Neural cell (in vitro differentiated cells): ENCODE measurements around the gene CD8B2. TPM values are rescaled to one million over a fixed set of nuclear protein-coding genes. Genes with fewer than 3 reads are reported as not detected.
"Not testable (repeated sequence)": the region's sequence is repeated elsewhere in the genome, so short reads cannot be mapped to it uniquely, and the experiment has no call there.

Experiments
- H2AFZ ChIP-seq: fragments of 200-600, 300-800 bp; sonication (generic), shearing (Covaris generic); 2 replicates; pipeline ENCODE4 v1.6.0; 2014; ENCODE audit warnings: low read depth, mild to moderate bottlenecking, antibody characterized with exemption, low read length, moderate library complexity
- H3F3A ChIP-seq: fragments of 200-600 bp; shearing (Covaris generic); 2 replicates; pipeline ENCODE4 v1.6.1; 2016; ENCODE audit warnings: mild to moderate bottlenecking, moderate library complexity, mixed read lengths, antibody characterized with exemption, low read length; ENCODE audit not compliant: insufficient read depth, poor library complexity, severe bottlenecking
- H3K27ac ChIP-seq: fragments of 200-600, 300-800 bp; sonication (generic), shearing (Covaris generic); 2 replicates; pipeline ENCODE4 v1.5.1; 2014; ENCODE audit warnings: mild to moderate bottlenecking, low read length, moderate library complexity
- H3K27me3 ChIP-seq: fragments of 300-800, 200-600 bp; sonication (generic), shearing (Covaris generic); 2 replicates; pipeline ENCODE4 v1.6.0; 2014; ENCODE audit warnings: mild to moderate bottlenecking, low read depth, low read length, moderate library complexity; ENCODE audit not compliant: insufficient read depth
- H3K36me3 ChIP-seq: fragments of 300-800, 200-600 bp; sonication (generic), shearing (Covaris generic); 2 replicates; pipeline ENCODE4 v1.5.1; 2014; ENCODE audit warnings: mild to moderate bottlenecking, antibody characterized with exemption, low read length, moderate library complexity; ENCODE audit not compliant: insufficient read depth
- H3K4me2 ChIP-seq: fragments of 300-800, 200-600 bp; sonication (generic), shearing (Covaris generic); 2 replicates; pipeline ENCODE4 v1.6.0; 2014; ENCODE audit warnings: mild to moderate bottlenecking, low read length
- H3K4me3 ChIP-seq: fragments of 300-800, 200-600 bp; sonication (generic), shearing (Covaris generic); 2 replicates; pipeline ENCODE4 v1.5.1; 2014; ENCODE audit warnings: mild to moderate bottlenecking, low read length, moderate library complexity
- H3K79me2 ChIP-seq: fragments of 200-600 bp; shearing (Covaris generic); replicated peaks from 2 replicates; pipeline ENCODE4 v1.6.0; 2014; ENCODE audit warnings: mild to moderate bottlenecking, low read length, moderate library complexity; ENCODE audit not compliant: insufficient read depth
- H3K9ac ChIP-seq: fragments of 300-800, 200-600 bp; sonication (generic), shearing (Covaris generic); 2 replicates; pipeline ENCODE4 v1.6.1; 2016; ENCODE audit warnings: mild to moderate bottlenecking, low read length, mixed read lengths
- H3K9me2 ChIP-seq: fragments of 200-600 bp; shearing (Covaris generic); 2 replicates; pipeline ENCODE4 v1.6.1; 2016; ENCODE audit warnings: mild to moderate bottlenecking, low read length, mixed read lengths; ENCODE audit not compliant: insufficient read depth
- H3K9me3 ChIP-seq: fragments of 200-600, 300-800 bp; sonication (generic), shearing (Covaris generic); 2 replicates; pipeline ENCODE4 v1.6.1; 2016; ENCODE audit warnings: mild to moderate bottlenecking, mixed run types, low read length, moderate library complexity, mixed read lengths
- H4K20me1 ChIP-seq: fragments of 200-600 bp; shearing (Covaris generic); 2 replicates; pipeline ENCODE4 v1.6.1; 2016; ENCODE audit warnings: mild to moderate bottlenecking, mixed run types; ENCODE audit not compliant: insufficient read depth
- CTCF ChIP-seq: fragments of 450-650 bp; IDR thresholded peaks from 2 replicates; pipeline ENCODE4 v1.5.1; 2014; ENCODE audit warnings: antibody characterized with exemption, mild to moderate bottlenecking, moderate library complexity; ENCODE audit not compliant: poor library complexity, severe bottlenecking
- EP300 ChIP-seq: fragments of 450-650 bp; conservative IDR thresholded peaks from 2 replicates; pipeline ENCODE4 v1.6.1; 2014; ENCODE audit warnings: antibody characterized with exemption, mild to moderate bottlenecking, moderate library complexity; ENCODE audit not compliant: poor library complexity, severe bottlenecking
- EZH2 ChIP-seq: fragments of 200-600, 300-800 bp; shearing (Covaris generic), sonication (generic); IDR thresholded peaks from 2 replicates; pipeline ENCODE4 v1.6.1; 2014; ENCODE audit warnings: antibody characterized with exemption, low read length, borderline replicate concordance, mild to moderate bottlenecking; ENCODE audit not compliant: insufficient read depth, poor library complexity, severe bottlenecking
- MXI1 ChIP-seq: fragments of 450-650 bp; conservative IDR thresholded peaks from 2 replicates; pipeline ENCODE4 v1.6.1; 2014; ENCODE audit warnings: antibody characterized with exemption, mild to moderate bottlenecking; ENCODE audit not compliant: poor library complexity, severe bottlenecking
- POLR2AphosphoS5 ChIP-seq: IDR thresholded peaks from 2 replicates; pipeline ENCODE4 v1.6.1; 2012
- RAD21 ChIP-seq: fragments of 450-650 bp; conservative IDR thresholded peaks from 2 replicates; pipeline ENCODE4 v1.6.1; 2014; ENCODE audit warnings: antibody characterized with exemption, mild to moderate bottlenecking, moderate library complexity
- SMC3 ChIP-seq: fragments of 450-650 bp; conservative IDR thresholded peaks from 2 replicates; pipeline ENCODE4 v1.6.1; 2014; ENCODE audit warnings: antibody characterized with exemption, mild to moderate bottlenecking, moderate library complexity; ENCODE audit not compliant: poor library complexity
- TAF1 ChIP-seq: IDR thresholded peaks from 2 replicates; pipeline ENCODE4 v1.6.1; 2012; ENCODE audit warnings: low read depth
- polyA plus RNA-seq: library from polyadenylated mRNA; depleted of rRNA; stranded (reverse); fragments of >200 nt; gene quantifications from 2 replicates; pipeline ENCODE4 v1.2.3, GENCODE V29; 2014
- TF ChIP-seq, protein P1 (sequence below): IDR thresholded peaks from 2 replicates; pipeline ENCODE4 v1.6.1; 2012; ENCODE audit warnings: borderline replicate concordance

CD8B2 gene
- polyA plus RNA-seq, 1 donor from 2014 or later: not detected

GRCh38 chr2:106514827-106515226, 27.7 kb downstream of the CD8B2 start:
- not testable (repeated sequence) for H3K27me3 ChIP-seq, H3K36me3 ChIP-seq, H3K27ac ChIP-seq, H2AFZ ChIP-seq, H3K79me2 ChIP-seq, H3K9ac ChIP-seq, H3K4me2 ChIP-seq, H3K9me2 ChIP-seq, H3K9me3 ChIP-seq, H4K20me1 ChIP-seq, H3K4me3 ChIP-seq, H3F3A ChIP-seq

DNA sequence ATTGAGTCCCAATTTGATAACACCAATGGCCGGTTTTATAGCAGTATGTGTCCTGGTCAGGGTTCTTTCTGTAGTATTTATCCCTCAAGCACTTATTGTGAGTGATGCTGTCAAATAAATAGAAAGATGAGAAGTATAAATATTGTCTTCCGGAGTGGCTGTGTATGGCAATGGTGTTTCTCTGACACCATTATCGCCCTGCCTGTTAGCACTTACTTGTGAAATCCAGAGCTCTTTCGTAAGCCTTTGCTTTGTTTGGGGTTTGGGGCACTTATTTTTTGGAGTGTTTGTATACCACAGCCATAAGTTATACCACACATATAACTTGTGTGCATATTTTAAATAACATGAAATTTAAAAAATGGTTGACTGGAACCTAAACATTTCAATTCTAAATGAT, 29.3 kb downstream of the CD8B2 start:
- Histone ChIP-seq H3K4me2 (no peak overlapping the region), H3K27me3 (no peaks in the 10 kb centered on the region), H3K4me3 (no peak overlapping the region), H3F3A (no peaks in the 10 kb centered on the region), H3K9me3 (no peaks in the 10 kb centered on the region), H2AFZ (no peak overlapping the region), H3K9me2 (no peaks in the 10 kb centered on the region), H3K9ac (no peak overlapping the region), H3K27ac (no peak overlapping the region), H3K79me2 (no peaks in the 10 kb centered on the region), H4K20me1 (no peaks in the 10 kb centered on the region), H3K36me3 (no peaks in the 10 kb centered on the region)
- no peak for TF ChIP-seq EZH2
- TF ChIP-seq RAD21: no peak
- no peak for TF ChIP-seq CTCF
- no peak for TF ChIP-seq EP300
- TF ChIP-seq, protein P1, sequence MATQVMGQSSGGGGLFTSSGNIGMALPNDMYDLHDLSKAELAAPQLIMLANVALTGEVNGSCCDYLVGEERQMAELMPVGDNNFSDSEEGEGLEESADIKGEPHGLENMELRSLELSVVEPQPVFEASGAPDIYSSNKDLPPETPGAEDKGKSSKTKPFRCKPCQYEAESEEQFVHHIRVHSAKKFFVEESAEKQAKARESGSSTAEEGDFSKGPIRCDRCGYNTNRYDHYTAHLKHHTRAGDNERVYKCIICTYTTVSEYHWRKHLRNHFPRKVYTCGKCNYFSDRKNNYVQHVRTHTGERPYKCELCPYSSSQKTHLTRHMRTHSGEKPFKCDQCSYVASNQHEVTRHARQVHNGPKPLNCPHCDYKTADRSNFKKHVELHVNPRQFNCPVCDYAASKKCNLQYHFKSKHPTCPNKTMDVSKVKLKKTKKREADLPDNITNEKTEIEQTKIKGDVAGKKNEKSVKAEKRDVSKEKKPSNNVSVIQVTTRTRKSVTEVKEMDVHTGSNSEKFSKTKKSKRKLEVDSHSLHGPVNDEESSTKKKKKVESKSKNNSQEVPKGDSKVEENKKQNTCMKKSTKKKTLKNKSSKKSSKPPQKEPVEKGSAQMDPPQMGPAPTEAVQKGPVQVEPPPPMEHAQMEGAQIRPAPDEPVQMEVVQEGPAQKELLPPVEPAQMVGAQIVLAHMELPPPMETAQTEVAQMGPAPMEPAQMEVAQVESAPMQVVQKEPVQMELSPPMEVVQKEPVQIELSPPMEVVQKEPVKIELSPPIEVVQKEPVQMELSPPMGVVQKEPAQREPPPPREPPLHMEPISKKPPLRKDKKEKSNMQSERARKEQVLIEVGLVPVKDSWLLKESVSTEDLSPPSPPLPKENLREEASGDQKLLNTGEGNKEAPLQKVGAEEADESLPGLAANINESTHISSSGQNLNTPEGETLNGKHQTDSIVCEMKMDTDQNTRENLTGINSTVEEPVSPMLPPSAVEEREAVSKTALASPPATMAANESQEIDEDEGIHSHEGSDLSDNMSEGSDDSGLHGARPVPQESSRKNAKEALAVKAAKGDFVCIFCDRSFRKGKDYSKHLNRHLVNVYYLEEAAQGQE: no peak
- no peak for TF ChIP-seq MXI1
- no peak for TF ChIP-seq SMC3
- no peak for TF ChIP-seq TAF1
- TF ChIP-seq POLR2AphosphoS5: no peak

DNA sequence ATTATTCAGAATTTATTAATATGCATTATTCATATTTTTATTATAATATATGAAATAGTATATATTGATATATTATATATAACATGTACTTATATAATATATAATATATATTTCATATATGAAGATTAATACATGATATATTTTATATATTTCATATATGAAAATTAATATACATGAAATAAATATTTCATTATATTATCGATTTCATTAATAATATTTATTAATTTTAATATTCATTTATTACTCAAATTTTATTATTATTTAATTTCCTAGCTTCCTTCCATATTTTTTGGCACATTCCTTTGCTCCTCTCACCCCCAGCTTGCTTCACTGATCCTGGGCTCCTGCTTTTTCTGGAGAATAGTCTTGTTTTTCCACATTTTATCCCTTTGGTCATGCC, 29.7 kb downstream of the CD8B2 start:
- no peak overlapping the region for H3K27ac ChIP-seq
- no peak overlapping the region for H3K4me2 ChIP-seq
- H2AFZ ChIP-seq: no peak overlapping the region
- no peaks in the 10 kb centered on the region for H3K36me3 ChIP-seq
- H4K20me1 ChIP-seq: no peaks in the 10 kb centered on the region
- no peaks in the 10 kb centered on the region for H3F3A ChIP-seq
- no peaks in the 10 kb centered on the region for H3K9me3 ChIP-seq
- H3K4me3 ChIP-seq: no peak overlapping the region
- no peak overlapping the region for H3K9ac ChIP-seq
- H3K27me3 ChIP-seq: no peaks in the 10 kb centered on the region
- H3K79me2 ChIP-seq: no peaks in the 10 kb centered on the region
- no peaks in the 10 kb centered on the region for H3K9me2 ChIP-seq
- TF ChIP-seq TAF1 (no peak), POLR2AphosphoS5 (no peak), EZH2 (no peak), EP300 (no peak), SMC3 (no peak), CTCF (no peak), RAD21 (no peak), MXI1 (no peak)
- TF ChIP-seq, protein P1: no peak
